HEK293 (cell line): Measurements from ENCODE around the gene HELQ.

Source experiments
- CTCF ChIP-seq: fragments of 450-650 bp; formaldehyde crosslinking; IDR thresholded peaks from 2 replicates; pipeline ENCODE4 v1.5.1; 2016; ENCODE audit warnings: missing biosample characterization, missing genetic modification characterization
- KLF9 ChIP-seq: fragments of 450-650 bp; formaldehyde crosslinking; IDR thresholded peaks from 2 replicates; pipeline ENCODE4 v1.5.1; 2016; ENCODE audit warnings: missing biosample characterization, missing genetic modification characterization, low read depth
- REPIN1 ChIP-seq: fragments of 450-650 bp; formaldehyde crosslinking; IDR thresholded peaks from 2 replicates; pipeline ENCODE4 v1.5.1; 2017; ENCODE audit warnings: missing biosample characterization, missing genetic modification characterization, low read depth
- ZFP37 ChIP-seq: fragments of 450-650 bp; formaldehyde crosslinking; IDR thresholded peaks from 2 replicates; pipeline ENCODE4 v1.5.1; 2016; ENCODE audit warnings: missing biosample characterization, missing genetic modification characterization
- ZNF133 ChIP-seq: fragments of 450-650 bp; formaldehyde crosslinking; IDR thresholded peaks from 2 replicates; pipeline ENCODE4 v1.5.1; 2016; ENCODE audit warnings: missing biosample characterization, missing genetic modification characterization
- ZNF174 ChIP-seq: fragments of 450-650 bp; formaldehyde crosslinking; IDR thresholded peaks from 2 replicates; pipeline ENCODE4 v1.5.0; 2017; ENCODE audit warnings: missing biosample characterization, mild to moderate bottlenecking, missing genetic modification characterization
- ZSCAN23 ChIP-seq: fragments of 450-650 bp; formaldehyde crosslinking; IDR thresholded peaks from 2 replicates; pipeline ENCODE4 v1.5.1; 2016; ENCODE audit warnings: missing biosample characterization, missing genetic modification characterization
- TF ChIP-seq, protein P1 (sequence below): fragments of 450-650 bp; formaldehyde crosslinking; IDR thresholded peaks from 2 replicates; pipeline ENCODE4 v1.5.1; 2016; ENCODE audit warnings: missing biosample characterization, missing genetic modification characterization

GRCh38 chr4:83504996-83505395 lies 49.4 kb upstream of the HELQ start:
- TF ChIP-seq CTCF: no peak
- TF ChIP-seq ZNF133 (tag by site-specific recombination): no peak
- no peak for TF ChIP-seq KLF9
- TF ChIP-seq, protein P1, sequence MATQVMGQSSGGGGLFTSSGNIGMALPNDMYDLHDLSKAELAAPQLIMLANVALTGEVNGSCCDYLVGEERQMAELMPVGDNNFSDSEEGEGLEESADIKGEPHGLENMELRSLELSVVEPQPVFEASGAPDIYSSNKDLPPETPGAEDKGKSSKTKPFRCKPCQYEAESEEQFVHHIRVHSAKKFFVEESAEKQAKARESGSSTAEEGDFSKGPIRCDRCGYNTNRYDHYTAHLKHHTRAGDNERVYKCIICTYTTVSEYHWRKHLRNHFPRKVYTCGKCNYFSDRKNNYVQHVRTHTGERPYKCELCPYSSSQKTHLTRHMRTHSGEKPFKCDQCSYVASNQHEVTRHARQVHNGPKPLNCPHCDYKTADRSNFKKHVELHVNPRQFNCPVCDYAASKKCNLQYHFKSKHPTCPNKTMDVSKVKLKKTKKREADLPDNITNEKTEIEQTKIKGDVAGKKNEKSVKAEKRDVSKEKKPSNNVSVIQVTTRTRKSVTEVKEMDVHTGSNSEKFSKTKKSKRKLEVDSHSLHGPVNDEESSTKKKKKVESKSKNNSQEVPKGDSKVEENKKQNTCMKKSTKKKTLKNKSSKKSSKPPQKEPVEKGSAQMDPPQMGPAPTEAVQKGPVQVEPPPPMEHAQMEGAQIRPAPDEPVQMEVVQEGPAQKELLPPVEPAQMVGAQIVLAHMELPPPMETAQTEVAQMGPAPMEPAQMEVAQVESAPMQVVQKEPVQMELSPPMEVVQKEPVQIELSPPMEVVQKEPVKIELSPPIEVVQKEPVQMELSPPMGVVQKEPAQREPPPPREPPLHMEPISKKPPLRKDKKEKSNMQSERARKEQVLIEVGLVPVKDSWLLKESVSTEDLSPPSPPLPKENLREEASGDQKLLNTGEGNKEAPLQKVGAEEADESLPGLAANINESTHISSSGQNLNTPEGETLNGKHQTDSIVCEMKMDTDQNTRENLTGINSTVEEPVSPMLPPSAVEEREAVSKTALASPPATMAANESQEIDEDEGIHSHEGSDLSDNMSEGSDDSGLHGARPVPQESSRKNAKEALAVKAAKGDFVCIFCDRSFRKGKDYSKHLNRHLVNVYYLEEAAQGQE (tag by site-specific recombination): no peak
- no peak for TF ChIP-seq ZFP37
- no peak for TF ChIP-seq ZSCAN23 (tag by site-specific recombination)
- no peak for TF ChIP-seq REPIN1
- TF ChIP-seq ZNF174 (tag by site-specific recombination): no peak
